AG09309 (cell line): ENCODE measurements around the gene DYNC1H1.
"Not testable (repeated sequence)": the region's sequence is repeated elsewhere in the genome, so short reads cannot be mapped to it uniquely, and the experiment has no call there.

Source experiments
- DNase-seq: peaks from one replicate; pipeline ENCODE4 v3.0.0-alpha.2; 2010; ENCODE audit warnings: low read depth
- H3K4me3 ChIP-seq: 2 replicates; pipeline ENCODE4 v1.5.1; 2011; ENCODE audit warnings: mild to moderate bottlenecking, low read depth, low read length, moderate library complexity; ENCODE audit not compliant: control insufficient read depth
- TF ChIP-seq, protein P1 (sequence below): IDR thresholded peaks from 2 replicates; pipeline ENCODE4 v1.5.1; 2011; ENCODE audit warnings: mild to moderate bottlenecking, low read depth, low read length, inconsistent platforms; ENCODE audit not compliant: insufficient read depth, control insufficient read depth; ENCODE audit errors: missing control alignments

Gene DYNC1H1

DNA sequence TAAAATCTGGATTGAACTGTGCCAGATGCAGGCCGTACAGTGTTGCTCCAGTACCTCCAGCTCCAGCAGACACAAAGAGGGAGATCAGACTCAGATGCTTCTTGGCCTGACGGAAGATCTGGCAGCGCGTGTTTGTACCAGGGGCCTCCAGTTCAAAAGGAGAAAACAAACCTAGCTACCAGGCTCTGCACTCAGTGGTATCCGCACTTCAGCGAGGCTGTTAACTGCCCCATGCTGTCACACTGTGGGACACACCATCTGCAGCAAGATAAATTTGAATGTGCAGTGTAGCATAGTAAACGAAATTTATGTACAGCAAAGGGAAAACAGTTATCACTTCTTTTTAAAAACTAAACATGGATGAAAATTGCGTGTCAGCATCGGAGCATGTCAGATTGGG, 5.1 kb downstream of the DYNC1H1 start:
- no peak overlapping the region for H3K4me3 ChIP-seq
- no peak for DNase-seq
- TF ChIP-seq, protein P1, sequence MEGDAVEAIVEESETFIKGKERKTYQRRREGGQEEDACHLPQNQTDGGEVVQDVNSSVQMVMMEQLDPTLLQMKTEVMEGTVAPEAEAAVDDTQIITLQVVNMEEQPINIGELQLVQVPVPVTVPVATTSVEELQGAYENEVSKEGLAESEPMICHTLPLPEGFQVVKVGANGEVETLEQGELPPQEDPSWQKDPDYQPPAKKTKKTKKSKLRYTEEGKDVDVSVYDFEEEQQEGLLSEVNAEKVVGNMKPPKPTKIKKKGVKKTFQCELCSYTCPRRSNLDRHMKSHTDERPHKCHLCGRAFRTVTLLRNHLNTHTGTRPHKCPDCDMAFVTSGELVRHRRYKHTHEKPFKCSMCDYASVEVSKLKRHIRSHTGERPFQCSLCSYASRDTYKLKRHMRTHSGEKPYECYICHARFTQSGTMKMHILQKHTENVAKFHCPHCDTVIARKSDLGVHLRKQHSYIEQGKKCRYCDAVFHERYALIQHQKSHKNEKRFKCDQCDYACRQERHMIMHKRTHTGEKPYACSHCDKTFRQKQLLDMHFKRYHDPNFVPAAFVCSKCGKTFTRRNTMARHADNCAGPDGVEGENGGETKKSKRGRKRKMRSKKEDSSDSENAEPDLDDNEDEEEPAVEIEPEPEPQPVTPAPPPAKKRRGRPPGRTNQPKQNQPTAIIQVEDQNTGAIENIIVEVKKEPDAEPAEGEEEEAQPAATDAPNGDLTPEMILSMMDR, result no peak

DNA sequence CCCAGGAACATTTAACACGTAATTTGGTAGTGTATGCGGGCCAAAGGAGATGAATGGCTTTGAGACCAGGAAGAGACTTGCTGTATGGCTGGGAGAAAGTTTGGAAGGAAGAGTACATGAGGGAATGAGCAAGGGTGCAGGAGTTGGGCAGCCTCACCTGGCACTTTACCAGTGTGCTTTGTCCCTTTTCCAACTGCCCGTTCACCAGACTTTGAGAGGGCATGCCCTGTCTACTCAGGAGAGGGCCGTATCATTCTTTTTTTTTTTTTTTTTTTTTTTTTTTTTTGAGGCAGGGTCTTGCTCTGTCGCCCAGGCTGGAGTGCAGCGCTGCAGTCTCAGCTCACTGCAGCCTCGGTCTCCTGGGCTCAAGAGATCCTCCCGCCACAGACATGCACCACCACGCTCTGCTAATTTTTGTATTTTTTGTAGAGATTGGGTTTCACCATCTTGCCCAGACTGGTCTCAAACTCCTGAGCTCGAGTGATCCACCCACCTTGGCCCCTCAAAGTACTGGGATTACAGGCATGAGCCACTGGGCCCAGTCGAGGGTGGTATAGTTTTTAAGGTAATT, 6.5 kb downstream of the DYNC1H1 start:
- TF ChIP-seq, protein P1, result no peak
- DNase-seq, result no peak
- H3K4me3 ChIP-seq, result no peak overlapping the region

DNA sequence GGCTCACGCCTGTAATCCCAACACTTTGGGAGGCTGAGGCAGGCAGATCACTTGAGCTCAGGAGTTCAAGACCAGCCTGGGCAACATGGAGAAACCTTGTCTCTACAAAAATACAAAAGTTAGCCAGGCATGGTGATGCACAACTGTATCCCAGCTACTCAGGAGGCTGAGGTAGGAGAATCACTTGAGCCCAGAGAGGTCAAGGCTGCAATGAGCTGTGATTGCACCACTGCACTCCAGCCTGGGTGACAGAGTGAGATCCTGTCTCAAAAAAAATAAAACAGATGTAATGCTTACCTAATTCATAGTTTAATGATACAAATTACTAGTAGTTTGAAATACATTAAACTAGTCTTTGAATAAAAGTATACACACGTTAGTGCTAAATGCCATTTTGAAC, 7.1 kb downstream of the DYNC1H1 start:
- H3K4me3 ChIP-seq, DNase-seq: not testable (repeated sequence)

DNA sequence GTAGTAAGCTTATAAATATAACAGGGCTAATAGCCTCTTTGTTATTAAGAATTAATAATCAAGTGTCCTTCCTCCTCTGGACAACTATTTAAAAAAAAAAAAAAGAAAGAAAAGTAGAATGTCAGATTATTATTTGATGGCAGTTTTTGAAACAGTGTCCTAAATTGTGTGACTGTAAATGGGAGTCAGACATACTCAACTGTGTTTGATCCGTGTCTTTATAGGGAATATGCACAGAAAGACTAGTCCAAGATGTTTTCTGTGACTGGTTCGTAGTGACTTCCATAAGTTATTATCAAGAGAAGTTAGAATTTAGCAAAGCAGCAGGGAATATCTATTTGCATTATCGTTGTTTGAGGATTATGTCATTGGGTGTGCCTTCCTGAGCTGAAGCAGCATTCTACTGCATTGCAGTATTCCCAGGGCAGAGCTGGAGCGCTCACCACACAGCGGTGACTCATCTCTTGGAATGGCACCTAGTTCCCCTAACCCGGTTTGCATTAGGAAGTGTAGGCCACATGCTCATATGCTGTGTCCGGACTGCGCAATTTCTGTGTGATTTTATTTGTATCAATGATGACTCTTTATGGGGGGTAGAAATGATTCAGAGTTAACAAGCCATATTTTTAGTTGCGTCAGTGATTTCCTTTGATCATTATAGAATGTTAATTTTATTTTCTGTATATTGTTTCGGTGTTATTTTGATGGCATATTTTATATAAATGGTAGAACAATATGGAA, 7.9 kb downstream of the DYNC1H1 start:
- H3K4me3 ChIP-seq, result peak overlapping the region; percentile 6; the same call in 1 of the 2 replicates
- TF ChIP-seq, protein P1, result no peak
- DNase-seq, result peak; percentile 98

DNA sequence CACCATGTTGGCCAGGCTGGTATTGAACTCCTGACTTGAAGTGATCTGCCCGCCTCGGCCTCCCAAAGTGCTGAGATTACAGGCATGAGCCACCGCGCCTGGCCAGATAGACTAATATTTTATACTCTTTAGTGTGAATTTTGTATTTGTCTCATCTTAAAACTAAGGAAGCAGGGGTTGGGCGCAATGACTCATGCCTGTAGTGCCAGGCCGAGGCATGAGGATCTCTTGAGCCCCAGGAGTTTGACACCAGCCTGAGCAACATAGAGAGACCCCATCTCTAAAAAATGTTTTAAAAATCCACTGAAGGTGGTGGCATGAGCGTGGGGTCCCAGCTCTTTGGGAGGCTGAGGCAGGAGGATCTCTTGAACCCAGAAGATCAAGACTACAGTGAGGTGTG, 9.0 kb downstream of the DYNC1H1 start:
- no peak for DNase-seq
- no peak overlapping the region for H3K4me3 ChIP-seq
- TF ChIP-seq, protein P1, result no peak

DNA sequence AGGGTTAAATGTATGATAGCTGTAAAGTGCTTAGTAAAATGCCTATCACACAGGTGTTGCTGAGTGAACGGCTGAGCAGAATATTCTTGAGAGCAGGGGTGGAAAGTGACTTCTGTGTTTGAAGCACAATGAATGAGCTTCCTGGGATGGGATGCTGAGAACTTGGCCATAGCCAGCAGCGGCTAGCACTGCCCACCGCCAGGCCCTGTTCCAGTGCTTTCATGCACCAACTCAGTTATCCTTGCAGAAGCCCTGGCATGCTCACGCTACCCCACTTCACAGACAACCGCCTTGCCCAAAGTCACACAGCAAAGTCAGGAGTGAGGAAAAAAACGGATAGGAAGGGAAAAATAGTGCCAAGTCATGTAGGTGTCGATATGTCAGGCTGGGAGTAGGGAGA, 10.9 kb downstream of the DYNC1H1 start:
- DNase-seq, result no peak
- no peak overlapping the region for H3K4me3 ChIP-seq
- TF ChIP-seq, protein P1, result no peak

DNA sequence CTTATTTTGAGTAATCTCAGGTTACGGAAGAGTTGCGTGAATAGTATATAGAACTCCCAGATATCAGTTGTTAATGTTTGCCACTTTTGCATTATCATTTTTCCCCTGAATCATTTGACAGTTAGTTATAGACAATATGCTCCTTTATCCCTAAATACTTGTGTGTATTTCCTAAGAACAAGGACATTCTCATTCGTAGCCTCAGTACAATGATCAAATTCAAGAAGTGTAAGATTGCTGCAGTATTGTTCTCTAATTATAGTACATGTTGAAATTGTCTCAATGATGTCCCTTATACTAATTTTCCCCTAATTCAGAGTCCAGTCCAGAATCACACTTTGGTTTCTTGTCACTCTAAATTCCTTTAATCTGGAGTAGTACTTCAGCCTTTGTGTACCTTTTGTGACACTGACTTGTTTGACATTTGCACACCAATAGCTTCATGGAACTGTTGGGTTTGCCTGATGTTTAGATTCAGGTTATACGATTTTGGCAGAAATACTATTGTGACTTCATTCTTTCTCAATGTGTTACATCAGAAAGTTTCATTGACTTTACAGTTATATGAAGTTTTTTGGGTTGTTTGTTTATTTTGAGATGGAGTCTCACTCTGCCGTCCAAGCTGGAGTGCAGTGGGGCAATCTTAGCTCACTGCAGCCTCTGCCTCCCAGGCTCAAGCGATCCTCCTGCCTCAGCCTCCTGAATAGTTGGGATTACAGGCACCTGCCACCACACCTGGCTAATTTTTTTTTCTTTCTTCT, 13.1 kb downstream of the DYNC1H1 start:
- no peak overlapping the region for H3K4me3 ChIP-seq
- DNase-seq, result no peak
- TF ChIP-seq, protein P1, result no peak
